NCI-H510A treated with DMSO at 0.1 percent for 48 hours (cell line): ENCODE results near the gene TMEM259.

ENCODE experiments used
- DNase-seq: peaks from one replicate; lab custom pipeline; 2025; lab: John Stamatoyannopoulos, UW

TMEM259 gene

DNA sequence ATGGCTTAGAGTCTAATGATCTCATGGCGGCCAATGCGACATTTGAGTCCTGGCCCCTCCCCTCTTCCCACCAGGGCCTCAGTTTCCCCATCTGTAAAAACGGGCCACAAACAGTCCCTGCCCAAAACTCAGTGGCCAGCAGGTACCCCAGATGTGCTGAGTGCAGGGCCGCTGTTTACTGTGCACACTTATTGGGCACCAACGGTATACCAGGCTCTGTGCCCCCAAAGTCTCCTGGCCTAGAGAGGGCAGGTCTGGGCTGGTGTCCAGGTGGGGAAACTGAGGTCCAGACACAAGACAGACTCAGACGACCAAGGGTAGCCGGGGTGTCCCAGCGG, 60.4 kb downstream of the TMEM259 start:
- no peak for DNase-seq

DNA sequence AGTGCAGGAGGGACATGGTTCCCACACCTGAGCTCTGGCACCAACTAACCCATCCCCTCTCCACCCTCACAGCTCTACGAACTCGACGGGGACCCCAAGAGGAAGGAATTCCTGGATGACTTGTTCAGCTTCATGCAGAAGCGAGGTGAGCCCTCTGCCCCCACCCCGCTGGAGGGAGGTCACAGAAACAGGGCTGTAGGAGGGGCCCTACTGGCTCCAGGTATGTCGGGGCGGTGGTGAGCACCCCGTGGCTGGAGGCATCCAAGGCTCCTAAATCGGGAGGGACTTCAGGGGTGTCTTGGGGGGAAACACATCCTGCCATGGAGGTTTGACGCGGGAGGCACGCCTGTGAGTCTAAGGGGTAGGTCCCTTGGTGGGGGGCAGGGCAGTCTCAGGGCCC, 60.9 kb downstream of the TMEM259 start:
- DNase-seq = no peak
